ENCODE results near the gene MED14.

DNA sequence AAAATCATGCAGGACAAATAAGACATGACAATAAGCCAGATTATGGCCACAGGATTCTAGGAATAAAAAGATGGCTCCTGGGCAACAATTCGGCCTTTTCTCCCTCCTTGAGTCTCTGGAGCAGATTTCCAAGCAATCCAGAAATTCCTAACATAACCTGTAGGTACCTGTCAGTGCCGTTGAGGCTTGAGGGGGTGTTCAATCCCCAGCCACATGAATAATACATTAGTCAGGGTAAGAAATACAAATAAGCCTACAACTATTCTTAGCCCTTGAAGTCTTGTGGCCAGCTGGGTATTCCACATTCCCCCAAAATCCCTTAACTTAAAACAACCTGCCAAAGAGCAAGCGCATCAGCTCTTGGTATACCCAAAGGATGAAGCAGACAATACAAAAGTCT, 97.7 kb downstream of the MED14 start:
- TF ChIP-seq, protein P1, sequence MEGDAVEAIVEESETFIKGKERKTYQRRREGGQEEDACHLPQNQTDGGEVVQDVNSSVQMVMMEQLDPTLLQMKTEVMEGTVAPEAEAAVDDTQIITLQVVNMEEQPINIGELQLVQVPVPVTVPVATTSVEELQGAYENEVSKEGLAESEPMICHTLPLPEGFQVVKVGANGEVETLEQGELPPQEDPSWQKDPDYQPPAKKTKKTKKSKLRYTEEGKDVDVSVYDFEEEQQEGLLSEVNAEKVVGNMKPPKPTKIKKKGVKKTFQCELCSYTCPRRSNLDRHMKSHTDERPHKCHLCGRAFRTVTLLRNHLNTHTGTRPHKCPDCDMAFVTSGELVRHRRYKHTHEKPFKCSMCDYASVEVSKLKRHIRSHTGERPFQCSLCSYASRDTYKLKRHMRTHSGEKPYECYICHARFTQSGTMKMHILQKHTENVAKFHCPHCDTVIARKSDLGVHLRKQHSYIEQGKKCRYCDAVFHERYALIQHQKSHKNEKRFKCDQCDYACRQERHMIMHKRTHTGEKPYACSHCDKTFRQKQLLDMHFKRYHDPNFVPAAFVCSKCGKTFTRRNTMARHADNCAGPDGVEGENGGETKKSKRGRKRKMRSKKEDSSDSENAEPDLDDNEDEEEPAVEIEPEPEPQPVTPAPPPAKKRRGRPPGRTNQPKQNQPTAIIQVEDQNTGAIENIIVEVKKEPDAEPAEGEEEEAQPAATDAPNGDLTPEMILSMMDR (IDR thresholded peaks at IDR 0.05; ENCODE audit: insufficient read depth, low read depth, low read length): no peak
- no peak for TF ChIP-seq EZH2 (IDR thresholded peaks at IDR 0.05; ENCODE audit: insufficient read depth, low read length)
